ENCODE data around the gene OXCT2. TPM values are rescaled to one million over a fixed set of nuclear protein-coding genes. Genes with fewer than 3 reads are reported as not detected.
A peak's percentile ranks its signal among the peaks of the same experiment; 100 is the strongest.
"Not testable (repeated sequence)": the region's sequence is repeated elsewhere in the genome, so short reads cannot be mapped to it uniquely, and the experiment has no call there.

OXCT2 gene
- total RNA-seq, 1 experiment from 2014 or later: 1.3 TPM

DNA sequence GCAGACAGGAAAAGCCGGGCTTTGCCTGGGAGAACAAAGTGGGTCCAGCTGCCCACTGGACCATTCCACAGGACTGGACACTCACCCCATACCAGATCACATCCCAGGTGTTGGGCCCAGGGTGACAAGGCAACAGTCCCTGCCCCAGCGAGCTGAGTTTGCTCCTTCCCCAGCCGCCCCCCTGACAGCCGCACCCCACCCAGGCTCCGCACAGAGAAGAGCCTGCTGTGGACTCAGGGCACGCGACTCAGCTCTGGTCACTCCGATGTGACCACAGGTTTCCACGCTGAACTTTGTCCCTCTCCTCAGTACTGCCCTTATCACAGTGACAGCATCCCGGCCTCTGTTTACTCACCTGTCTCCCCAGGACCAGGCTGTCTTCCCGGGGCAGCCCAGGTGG lies 16.3 kb upstream of the OXCT2 start:
- ChIA-PET POLR2A (ENCODE audit: unreplicated experiment) (no interaction called here), CTCF (interaction anchor here (0.6 kb wide), 1 partner anchor 26 kb away, joined by 4 read pairs; no protein-coding TSS in a partner anchor)
- Histone ChIP-seq H3K9me2 (ENCODE audit: insufficient read depth) (no peaks in the 10 kb centered on the region), H3K36me3 (ENCODE audit: low read depth) (no peaks in the 10 kb centered on the region), H3K9me3 (ENCODE audit: insufficient read depth, low read depth) (no peaks in the 10 kb centered on the region), H3K27ac (no peak overlapping the region), H2AFZ (no peak overlapping the region), H3K27me3 (ENCODE audit: insufficient read depth, low read depth) (no peaks in the 10 kb centered on the region), H4K20me1 (ENCODE audit: insufficient read depth) (no peaks in the 10 kb centered on the region), H3F3A (ENCODE audit: insufficient read depth, low read depth) (no peaks in the 10 kb centered on the region), H3K79me2 (ENCODE audit: low read depth) (no peaks in the 10 kb centered on the region), H3K4me2 (no peak overlapping the region), H3K4me3 (no peak overlapping the region), H3K4me1 (replicated peaks; ENCODE audit: insufficient read depth) (no peaks in the 10 kb centered on the region)
- no peak for DNase-seq
- intact Hi-C loops (cut with micrococcal nuclease; ENCODE audit: unreplicated experiment): no loop called here
- no TSS peak for BruUV-seq (replicated peaks)
- TF ChIP-seq, protein P1, sequence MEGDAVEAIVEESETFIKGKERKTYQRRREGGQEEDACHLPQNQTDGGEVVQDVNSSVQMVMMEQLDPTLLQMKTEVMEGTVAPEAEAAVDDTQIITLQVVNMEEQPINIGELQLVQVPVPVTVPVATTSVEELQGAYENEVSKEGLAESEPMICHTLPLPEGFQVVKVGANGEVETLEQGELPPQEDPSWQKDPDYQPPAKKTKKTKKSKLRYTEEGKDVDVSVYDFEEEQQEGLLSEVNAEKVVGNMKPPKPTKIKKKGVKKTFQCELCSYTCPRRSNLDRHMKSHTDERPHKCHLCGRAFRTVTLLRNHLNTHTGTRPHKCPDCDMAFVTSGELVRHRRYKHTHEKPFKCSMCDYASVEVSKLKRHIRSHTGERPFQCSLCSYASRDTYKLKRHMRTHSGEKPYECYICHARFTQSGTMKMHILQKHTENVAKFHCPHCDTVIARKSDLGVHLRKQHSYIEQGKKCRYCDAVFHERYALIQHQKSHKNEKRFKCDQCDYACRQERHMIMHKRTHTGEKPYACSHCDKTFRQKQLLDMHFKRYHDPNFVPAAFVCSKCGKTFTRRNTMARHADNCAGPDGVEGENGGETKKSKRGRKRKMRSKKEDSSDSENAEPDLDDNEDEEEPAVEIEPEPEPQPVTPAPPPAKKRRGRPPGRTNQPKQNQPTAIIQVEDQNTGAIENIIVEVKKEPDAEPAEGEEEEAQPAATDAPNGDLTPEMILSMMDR (conservative IDR thresholded peaks at IDR 0.05): no peak
- no peak for TF ChIP-seq EZH2 (IDR thresholded peaks at IDR 0.05; ENCODE audit: low read depth)

DNA sequence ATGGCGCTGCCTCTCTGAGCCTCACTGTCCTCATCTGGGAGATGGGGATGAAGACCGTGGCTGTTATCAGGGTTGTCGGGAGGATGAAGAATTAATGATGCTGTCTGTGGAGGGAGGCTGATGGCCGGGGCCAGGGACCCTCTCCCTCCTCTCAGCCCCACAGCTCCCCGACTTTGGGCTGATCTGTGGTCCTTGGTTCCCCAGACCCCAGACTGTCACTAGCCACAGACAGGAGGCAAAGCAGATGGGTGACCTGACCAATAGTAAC lies 15.9 kb upstream of the OXCT2 start:
- H3K36me3 ChIP-seq (ENCODE audit: low read depth); H3K4me1 ChIP-seq (replicated peaks; ENCODE audit: insufficient read depth); H4K20me1 ChIP-seq (ENCODE audit: insufficient read depth); BruUV-seq (replicated peaks); DNase-seq; H3K27ac ChIP-seq; H3K4me2 ChIP-seq; H3F3A ChIP-seq (ENCODE audit: insufficient read depth, low read depth); H3K4me3 ChIP-seq; POLR2A ChIA-PET (ENCODE audit: unreplicated experiment); intact Hi-C loops (cut with micrococcal nuclease; ENCODE audit: unreplicated experiment); H3K9me3 ChIP-seq (ENCODE audit: insufficient read depth, low read depth); H2AFZ ChIP-seq; H3K9me2 ChIP-seq (ENCODE audit: insufficient read depth); H3K27me3 ChIP-seq (ENCODE audit: insufficient read depth, low read depth); H3K79me2 ChIP-seq (ENCODE audit: low read depth): not testable (repeated sequence)
- CTCF ChIA-PET: interaction anchor here (0.6 kb wide), 1 partner anchor 27 kb away, joined by 4 read pairs; no protein-coding TSS in a partner anchor

DNA sequence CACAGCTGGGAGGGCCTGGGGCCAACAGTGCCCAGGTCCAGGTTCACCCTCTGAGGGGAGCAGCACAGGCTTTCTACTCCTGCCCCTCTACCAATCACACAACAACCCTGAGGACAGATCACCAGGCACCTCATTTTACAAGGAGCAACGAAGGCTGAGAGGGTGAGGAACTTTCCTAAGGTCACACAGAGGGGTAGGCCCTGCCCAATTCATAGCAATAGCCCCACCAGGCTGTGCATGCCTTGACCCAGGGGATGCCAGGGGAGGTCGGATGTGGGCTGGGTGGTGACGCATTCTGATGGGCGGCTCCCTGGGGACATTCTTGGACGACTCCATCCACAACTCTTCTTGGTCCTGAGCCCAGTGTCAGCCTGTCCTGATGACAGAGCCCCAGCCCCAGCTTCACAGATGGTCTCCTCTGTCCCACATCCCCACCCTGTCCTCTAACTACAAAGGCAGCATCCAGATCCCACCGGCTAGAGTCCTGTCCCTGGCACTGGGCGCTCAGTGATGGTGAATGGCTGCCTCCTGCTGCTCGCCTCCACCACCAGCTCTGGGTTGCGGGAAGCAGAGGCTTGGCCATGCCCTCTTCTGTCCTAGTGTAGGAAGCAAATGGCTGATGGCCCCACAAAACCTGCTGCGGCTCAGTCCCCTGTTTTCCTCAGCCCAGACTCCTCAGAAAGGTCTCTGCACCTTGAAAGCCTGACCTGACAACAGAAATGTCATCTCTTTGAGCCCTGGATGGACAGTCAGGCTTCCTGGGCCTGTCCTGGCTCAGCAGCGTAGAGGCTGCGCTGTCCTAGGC lies 15.4 kb upstream of the OXCT2 start:
- intact Hi-C loops (cut with micrococcal nuclease; ENCODE audit: unreplicated experiment); H3K9me3 ChIP-seq (ENCODE audit: insufficient read depth, low read depth); DNase-seq; H2AFZ ChIP-seq; H3K9me2 ChIP-seq (ENCODE audit: insufficient read depth); H3K27me3 ChIP-seq (ENCODE audit: insufficient read depth, low read depth); H3K4me2 ChIP-seq; H3K4me3 ChIP-seq; H3K36me3 ChIP-seq (ENCODE audit: low read depth); H3K79me2 ChIP-seq (ENCODE audit: low read depth); POLR2A ChIA-PET (ENCODE audit: unreplicated experiment); H3F3A ChIP-seq (ENCODE audit: insufficient read depth, low read depth); H3K27ac ChIP-seq; H4K20me1 ChIP-seq (ENCODE audit: insufficient read depth); H3K4me1 ChIP-seq (replicated peaks; ENCODE audit: insufficient read depth): not testable (repeated sequence)
- TSS peak; percentile 24 for BruUV-seq (replicated peaks)
- CTCF ChIA-PET: interaction anchor here (0.6 kb wide), 1 partner anchor 27 kb away, joined by 4 read pairs; no protein-coding TSS in a partner anchor

DNA sequence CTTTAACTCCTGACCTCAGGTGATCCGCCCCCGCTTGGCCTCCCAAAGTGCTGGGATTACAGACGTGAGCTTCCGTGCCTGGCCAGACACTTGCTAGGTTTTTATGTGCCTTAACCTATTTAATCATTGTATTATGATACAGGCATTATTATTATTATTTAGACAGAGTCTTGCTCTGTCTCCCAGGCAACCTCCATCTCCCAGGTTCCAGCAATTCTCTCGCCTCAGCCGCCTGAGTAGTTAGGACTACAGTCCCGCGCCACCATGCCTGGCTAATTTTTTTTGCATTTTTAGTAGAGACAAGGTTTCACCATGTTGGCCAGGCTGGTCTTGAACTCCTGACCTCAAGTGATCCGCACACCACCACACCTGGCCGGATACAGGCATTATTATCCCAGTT lies 11.5 kb upstream of the OXCT2 start:
- H3K4me1 ChIP-seq (replicated peaks; ENCODE audit: insufficient read depth); H3K36me3 ChIP-seq (ENCODE audit: low read depth); H2AFZ ChIP-seq; H4K20me1 ChIP-seq (ENCODE audit: insufficient read depth); H3F3A ChIP-seq (ENCODE audit: insufficient read depth, low read depth); DNase-seq; H3K27ac ChIP-seq; H3K9me3 ChIP-seq (ENCODE audit: insufficient read depth, low read depth); H3K9me2 ChIP-seq (ENCODE audit: insufficient read depth); CTCF ChIA-PET; H3K4me2 ChIP-seq; H3K79me2 ChIP-seq (ENCODE audit: low read depth); POLR2A ChIA-PET (ENCODE audit: unreplicated experiment); BruUV-seq (replicated peaks); intact Hi-C loops (cut with micrococcal nuclease; ENCODE audit: unreplicated experiment); H3K27me3 ChIP-seq (ENCODE audit: insufficient read depth, low read depth); H3K4me3 ChIP-seq: not testable (repeated sequence)
